ENCODE results near the gene DIS3L2.

Gene DIS3L2

DNA sequence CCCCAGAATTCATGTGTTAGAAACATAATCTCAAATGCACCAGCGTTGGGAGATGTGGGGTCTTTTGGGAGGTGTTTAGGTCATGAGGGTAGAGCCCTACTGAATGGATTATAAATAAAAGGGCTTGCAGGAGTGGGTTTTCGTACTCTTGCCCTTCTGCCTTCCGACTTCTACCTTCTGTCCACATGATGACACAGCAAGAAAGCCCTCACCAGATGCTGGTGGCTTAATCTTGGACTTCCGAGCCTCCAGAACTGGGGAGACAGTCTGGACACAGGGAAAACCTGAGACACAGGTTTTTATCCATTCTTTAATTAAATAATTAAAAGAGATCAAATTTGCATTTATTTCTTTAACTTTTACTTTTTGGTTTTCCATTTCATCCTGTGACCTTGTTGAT lies 87.8 kb downstream of the DIS3L2 start:
- DNase-seq (ENCODE audit: low read depth in 4 of 4, low spot score in 1 of 4), result no peak

DNA sequence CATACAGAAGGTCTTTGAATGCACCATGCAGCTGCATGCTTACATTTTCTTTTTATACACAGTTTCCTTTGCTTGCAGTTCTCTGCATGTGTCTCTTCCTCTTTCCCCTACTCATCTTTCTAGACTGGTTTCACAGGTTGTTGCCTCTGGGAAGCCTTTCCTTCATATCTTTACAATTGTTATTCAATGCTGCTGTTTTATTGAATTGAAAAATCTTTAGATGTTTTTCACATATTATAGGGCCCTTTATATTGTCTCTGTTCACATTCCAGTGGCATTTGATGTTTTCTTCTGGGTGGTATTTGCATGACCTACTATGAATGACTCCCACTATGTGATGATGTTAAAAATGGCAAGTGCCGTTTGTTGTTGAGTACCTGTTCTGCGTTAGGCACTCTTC lies 91.1 kb downstream of the DIS3L2 start:
- DNase-seq (ENCODE audit: low read depth in 4 of 4, low spot score in 1 of 4), result no peak

DNA sequence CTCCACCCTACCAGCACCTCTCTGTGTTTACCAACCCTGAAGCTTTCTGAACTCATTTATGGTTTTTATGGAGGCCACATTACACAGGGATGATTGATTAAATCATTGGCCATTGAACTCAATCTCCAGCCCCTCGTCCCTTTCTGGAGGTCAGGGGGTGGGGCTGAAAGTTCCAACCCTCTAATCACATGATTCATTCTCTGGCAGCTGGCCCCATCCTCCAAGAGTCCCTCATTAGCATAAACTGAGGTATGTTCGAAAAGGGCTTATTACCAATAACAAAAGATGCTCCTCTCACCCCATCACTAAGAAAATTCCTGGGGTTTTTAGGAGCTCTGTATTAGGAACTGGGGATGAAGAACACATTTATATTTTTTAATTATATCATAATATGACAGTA lies 92.3 kb downstream of the DIS3L2 start:
- DNase-seq (ENCODE audit: low read depth in 4 of 4, low spot score in 1 of 4), result no peak

DNA sequence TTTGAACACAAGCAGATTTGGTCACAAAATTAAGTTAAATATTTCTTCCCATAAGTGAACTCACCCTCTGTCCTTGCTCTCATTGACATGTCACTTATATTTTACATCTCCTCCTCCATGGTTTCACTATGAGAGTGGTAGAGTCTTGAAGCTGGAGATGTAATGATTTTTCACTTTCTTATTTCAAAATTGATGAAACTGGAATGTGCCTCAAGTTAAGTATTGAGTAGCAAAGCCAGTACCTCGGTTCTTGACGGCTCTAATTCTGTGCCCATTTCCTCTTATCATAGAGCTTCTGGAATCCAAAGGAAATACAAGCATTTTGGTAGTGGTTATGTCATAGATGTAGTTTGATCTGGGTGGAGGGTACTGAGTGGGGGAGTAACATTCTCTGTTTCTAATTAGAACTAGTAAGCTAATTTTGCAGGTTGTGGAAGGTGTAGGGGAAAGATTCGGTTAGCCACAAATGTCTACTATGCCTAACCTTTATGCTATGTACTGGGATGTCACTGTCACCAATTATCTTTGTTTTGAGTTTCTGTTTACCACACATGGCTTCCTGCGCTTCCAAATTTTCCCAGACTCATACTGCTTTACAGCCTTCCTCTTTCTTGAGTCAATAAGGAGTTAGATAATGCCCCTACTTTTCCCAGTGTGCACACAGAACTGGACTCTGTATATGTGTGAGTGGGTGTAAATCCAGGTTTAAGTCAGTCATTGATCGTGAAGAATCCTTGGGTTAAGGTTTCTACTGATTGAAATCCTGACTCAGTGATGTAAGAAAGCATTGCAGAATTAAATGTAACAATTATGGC lies 96.8 kb downstream of the DIS3L2 start:
- DNase-seq (ENCODE audit: low read depth in 4 of 4, low spot score in 1 of 4), result no peak

DNA sequence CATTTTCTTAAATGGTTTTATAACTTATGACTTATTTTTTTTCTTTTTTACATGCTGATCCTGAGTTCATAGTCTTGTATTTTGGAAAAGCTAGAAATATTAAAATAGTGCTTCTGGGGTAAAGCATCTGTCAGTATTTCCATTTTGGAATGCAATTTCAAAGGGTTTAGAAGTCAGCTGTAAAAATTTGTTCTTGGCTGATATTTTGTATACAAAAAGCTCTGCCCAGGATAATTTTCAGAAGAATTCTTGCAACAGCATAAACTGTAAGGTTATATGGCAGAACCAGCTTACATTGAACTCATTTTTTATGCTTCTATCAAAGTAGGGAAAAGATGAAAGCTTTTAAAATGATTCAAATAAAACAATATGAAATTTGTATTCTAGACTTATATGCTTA lies 97.4 kb downstream of the DIS3L2 start:
- DNase-seq (ENCODE audit: low read depth in 4 of 4, low spot score in 1 of 4), result no peak

DNA sequence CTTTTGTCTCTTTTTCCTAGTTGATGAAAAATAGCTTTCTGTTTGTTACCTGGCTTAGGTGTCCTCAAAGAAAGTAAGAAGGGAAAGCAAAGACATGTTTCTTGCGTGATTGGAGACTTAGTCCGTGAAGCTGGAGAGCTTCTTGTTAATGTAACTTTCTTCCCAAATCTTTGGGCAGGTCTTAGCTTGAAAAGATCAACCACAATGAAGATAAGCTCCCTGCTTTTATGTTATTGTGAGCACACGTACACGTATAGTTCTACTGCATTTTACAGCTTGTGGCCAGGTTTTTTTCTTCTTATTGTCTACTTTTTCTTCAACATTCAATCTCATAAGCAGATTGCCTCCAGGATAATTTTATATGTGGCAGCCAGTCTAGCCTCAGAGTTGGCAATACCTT lies 99.8 kb downstream of the DIS3L2 start:
- no peak for DNase-seq (ENCODE audit: low read depth in 4 of 4, low spot score in 1 of 4)

DNA sequence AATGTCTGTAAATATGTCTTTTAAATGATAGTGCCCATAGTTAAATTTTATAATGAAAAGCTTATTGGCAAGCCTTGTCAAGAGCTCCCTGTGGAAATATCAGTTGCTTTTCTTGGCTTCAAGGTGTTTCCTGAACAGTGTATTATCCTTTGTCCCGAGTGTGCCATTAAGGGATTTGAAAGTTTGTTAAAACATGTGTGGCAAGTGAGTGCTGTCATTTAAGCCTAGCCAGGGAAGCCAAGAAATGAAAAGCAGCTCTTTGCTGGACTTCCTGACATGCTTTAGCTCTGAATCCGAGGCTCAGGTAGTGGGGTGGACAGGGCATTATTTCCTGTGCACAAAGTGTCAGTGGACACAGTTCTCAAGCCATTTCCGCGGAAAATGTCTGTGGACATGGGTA lies 111.5 kb downstream of the DIS3L2 start:
- DNase-seq (ENCODE audit: low read depth in 4 of 4, low spot score in 1 of 4), result no peak

DNA sequence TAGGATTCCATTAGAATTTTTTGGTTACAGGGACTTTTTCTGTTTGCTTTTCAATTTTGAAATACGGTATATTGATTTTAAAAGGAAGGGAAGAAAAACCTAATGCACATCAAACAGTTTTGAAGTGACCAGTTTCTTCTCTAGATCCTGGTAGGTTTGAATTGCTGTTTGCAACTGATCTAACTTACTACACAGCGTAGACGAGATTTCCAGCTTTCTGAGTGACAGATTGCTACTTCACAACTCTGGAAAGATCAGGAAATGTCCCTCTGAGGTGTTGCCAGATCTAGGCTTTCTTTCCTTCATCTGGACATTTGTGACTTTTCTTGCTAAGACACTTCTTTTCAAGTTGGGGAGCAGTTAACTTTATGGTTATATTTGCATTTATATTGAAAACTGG lies 112.2 kb downstream of the DIS3L2 start:
- no peak for DNase-seq (ENCODE audit: low read depth in 4 of 4, low spot score in 1 of 4)

DNA sequence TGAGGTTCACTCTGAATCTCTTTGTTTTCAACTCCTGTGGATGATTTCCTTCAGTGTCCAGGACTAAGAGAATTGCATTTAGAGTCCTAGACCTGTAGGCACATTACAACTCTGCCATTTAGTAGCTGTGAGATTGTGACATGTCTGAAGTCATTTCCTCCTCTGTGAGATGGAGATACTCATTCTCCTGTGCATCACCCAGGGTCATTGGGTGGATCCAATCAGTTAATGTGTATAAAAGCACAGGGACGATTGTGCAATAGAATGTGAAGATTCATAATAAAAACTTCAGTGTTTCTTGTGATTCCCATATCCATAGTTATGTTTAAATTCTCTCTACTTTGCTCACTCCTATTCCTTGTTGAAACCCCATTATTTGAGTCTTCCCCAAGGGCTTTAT lies 113.6 kb downstream of the DIS3L2 start:
- DNase-seq (ENCODE audit: low read depth in 4 of 4, low spot score in 1 of 4), result no peak

DNA sequence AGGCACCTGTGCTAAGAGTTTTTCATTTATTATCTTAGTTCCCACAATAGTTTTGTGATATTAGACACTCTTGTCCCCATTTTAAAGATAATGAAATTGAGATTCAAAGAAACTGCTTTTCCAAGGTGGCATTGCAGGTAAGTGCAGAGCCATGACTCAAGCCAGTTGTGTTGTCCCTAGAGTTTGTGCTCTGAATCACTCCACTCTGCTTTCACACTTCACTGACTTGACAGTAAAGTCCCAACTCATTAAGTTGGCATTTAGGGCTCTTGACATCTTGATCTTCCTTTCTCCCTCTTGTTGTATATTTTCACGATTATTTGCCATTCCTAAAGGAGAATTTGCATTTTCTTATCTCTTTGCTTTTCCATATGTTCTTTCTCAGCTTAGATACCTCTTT lies 114.3 kb downstream of the DIS3L2 start:
- DNase-seq (ENCODE audit: low read depth in 4 of 4, low spot score in 1 of 4), result no peak

DNA sequence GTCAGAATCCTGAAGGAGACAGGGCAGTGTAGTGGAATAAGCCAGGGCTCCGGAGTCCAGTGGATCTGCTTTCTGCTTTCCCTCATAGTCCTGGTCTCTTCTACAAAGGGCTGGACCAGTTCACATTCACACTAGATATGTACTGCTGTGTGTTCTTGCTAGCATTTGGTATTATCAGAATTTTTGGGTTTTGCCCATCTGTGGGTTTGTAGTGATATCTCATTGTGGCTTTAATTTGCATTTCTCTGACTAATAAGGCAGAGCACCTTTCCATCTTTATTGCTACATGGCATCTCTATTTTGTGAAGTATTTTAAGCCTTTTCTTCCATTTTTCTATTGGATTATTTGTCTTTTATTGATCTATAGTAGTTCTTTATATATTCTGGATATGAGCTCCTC lies 114.8 kb downstream of the DIS3L2 start:
- DNase-seq (ENCODE audit: low read depth in 4 of 4, low spot score in 1 of 4), result no peak

DNA sequence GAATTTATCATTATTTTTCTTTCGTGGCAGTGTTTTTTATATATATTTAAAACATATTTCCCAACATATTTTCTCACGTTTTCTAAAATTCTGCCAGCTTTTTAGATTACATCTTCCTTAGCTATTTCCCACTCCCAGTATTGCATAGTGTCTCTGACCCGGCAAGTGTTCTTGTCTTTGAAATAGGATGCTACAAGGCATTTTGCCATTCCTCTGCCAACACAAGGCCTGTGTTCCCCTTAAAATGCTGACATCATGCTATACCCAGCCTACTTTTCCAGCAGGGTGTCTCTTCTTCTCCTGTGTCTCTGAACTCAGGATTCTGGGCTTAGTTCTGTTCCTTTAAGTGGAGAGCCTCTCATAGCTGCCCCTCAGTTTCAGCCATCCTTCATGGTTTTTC lies 115.2 kb downstream of the DIS3L2 start:
- no peak for DNase-seq (ENCODE audit: low read depth in 4 of 4, low spot score in 1 of 4)

DNA sequence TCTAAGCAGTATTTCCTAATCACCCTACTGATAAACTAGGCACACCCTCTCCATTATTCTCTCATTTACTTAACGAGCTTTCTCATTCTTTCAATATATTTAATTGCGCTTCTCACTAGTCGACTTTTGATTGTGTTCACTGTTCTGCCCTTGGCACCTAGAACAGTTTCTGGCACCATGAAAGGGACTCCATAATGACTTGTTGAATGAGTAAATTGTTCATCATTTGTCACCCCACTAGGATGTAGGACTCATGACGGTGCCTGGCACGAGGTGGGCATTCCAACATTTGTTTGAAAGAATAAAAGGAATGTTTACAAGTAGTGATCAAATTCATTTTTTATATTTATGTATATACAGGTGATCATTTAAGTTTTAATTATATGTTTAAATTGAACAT lies 123.7 kb downstream of the DIS3L2 start:
- no peak for DNase-seq (ENCODE audit: low read depth in 4 of 4, low spot score in 1 of 4)

DNA sequence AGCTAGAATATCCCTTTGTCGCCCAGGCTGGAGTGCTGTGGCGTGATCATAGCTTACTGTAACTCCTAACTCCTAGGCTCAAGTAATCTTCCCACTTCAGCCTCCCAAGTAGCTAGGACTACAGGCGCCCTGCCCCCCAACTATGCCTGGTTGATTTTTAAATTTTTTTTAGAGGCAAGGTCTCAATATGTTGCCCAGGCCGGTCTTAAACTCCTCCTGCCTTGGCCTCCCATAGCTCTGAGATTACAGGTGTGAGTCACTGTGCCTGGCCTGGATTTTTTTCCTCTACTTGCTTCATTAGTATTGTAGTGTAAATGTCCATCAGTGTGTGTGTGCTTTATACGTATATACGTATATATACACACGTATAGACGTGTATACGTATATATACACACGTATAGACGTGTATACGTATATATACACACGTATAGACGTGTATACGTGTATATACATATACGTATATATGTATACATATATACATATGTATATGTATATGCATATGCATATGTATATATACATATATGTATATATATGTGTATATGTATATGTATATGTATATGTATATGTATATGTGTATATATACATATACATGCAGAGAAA lies 124.4 kb downstream of the DIS3L2 start:
- no peak for DNase-seq (ENCODE audit: low read depth in 4 of 4, low spot score in 1 of 4)

DNA sequence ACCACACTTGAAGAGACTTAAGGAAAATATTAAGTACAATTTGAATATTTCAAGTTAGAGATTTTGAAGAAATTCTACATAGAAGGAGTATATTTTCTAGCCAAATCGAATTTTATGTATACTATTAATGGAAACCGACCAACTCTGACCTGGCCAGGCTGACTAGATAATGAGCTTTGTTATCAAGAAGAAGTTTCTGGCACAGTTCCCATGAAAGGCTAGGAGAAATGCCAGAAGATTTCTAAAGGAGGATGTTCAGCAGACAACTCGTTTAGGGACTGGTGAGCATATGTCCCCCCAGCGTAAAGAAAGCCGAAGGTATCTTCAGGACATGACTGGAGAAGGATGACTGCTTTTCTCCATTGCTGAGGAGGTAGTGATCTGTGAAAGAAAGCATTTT lies 127.3 kb downstream of the DIS3L2 start:
- no peak for DNase-seq (ENCODE audit: low read depth in 4 of 4, low spot score in 1 of 4)

DNA sequence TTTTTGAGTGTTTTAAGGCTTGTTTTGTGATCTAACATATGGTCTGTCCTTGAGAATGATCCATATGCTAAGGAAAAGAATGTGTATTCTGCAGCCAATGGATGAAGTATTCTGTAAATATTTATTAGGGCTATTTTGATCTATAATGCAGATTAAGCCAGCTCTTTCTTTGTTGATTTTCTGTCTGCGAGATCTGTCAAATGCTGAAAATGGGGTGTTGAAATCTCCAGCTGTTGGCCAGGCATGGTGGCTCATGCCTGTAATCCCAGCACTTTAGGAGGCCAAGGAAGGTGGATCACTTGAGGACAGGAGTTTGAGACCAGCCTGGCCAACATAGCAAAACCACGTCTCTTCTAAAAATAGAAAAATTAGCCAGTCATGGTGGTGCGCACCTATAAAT lies 132.7 kb downstream of the DIS3L2 start:
- no peak for DNase-seq (ENCODE audit: low read depth in 4 of 4, low spot score in 1 of 4)

DNA sequence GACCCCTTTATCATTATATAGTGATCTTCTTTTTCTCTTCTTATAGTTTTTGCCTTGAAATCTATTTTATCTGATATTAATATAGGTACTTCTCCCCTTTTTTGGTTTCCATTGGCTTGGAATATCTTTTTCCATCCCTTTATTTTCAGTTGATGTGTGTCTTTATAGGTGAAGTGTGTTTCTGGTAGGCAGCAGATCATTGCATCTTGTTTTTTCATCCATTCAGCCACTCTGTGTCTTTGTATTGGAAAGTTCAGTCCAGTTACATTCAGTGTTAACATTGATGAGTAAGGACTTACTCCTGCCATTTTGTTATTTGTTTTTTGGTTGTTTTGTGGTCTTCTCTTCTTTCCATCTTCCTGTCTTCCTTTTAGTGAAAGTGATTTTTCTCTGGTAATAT lies 133.4 kb downstream of the DIS3L2 start:
- no peak for DNase-seq (ENCODE audit: low read depth in 4 of 4, low spot score in 1 of 4)

DNA sequence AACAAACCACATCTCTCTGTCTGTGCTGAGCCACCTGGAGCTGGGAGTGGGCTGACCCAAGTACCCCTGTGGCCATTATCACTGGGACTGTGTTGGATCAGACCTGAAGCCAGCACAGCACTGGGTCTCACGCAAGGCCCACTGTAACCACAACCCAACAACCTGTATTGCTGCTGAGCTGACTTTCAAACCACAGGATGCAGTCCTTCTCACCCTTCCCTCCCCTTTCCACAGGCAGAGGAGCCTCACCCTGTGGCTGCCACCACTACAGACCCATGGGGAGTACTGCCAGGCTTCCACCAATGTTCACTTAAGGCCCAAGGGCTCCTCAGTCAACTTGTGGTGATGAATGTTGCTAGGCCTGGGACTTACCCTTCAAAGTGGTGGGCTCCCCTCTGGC lies 135.7 kb downstream of the DIS3L2 start:
- DNase-seq (ENCODE audit: low read depth in 4 of 4, low spot score in 1 of 4), result no peak

DNA sequence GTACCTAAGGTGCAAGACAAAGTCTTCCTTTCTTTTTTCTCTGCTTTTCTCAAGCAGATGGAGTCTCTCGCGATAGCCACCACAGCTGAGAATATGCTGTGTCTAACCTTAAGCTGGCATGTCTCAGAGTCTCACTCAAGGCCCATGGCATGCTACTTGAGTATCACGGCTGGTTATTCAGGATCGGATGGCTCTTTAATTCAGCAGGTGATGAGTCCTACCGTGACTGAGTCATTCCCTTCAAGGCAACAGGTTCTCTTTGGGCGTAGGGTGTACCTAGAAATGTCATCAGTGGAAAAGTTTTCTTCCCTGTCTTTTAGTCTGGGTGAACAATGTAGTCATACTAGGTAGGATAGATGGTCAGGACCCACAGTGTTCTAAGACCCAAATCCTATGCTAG lies 136.2 kb downstream of the DIS3L2 start:
- no peak for DNase-seq (ENCODE audit: low read depth in 4 of 4, low spot score in 1 of 4)

DNA sequence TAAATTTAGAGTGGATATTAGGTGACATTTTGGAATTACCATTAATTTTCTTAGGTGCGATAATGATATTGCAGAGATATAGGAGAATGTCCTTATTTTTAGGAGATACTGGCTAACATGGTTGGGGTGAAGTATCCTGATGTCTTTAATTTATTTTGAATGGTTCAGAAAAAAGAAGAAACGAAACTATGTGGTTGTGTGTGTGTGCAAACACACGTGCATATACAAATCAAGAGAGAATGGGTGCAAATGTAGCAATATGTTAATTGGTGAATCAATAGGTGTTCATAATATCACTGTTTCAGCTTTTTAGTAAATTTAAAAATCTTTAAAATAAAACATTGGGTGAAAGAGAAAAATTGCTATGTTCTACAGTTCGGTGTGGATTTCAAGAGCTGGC lies 140.9 kb downstream of the DIS3L2 start:
- DNase-seq (ENCODE audit: low read depth in 4 of 4, low spot score in 1 of 4), result no peak

DNA sequence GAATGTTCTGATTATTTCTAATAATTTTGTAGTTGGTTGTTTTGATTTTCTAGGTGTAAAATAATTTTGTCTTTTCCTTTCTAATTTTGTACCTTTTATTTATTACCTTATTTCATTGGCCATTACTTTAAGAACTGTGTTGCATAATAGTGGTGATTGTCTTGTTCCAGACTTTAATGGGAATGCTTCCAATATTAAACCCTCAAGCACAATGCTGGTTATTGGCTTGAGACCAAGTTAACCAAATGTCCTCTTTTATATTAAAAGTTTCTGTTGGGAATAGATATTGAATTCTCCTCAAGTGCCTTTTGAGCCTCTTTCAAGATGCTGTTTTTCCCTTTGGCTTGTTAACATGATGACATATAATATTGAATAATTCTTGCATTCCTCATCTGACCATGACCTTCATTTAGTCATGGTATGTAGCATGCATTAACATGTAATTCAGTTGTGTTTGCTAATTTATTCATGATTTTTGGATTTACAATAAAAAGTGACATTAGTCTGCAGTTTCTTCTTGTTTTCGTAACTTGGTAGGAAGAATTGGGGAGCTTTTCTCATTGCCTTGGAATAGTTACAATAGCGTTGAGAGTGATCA lies 141.7 kb downstream of the DIS3L2 start:
- no peak for DNase-seq (ENCODE audit: low read depth in 4 of 4, low spot score in 1 of 4)

DNA sequence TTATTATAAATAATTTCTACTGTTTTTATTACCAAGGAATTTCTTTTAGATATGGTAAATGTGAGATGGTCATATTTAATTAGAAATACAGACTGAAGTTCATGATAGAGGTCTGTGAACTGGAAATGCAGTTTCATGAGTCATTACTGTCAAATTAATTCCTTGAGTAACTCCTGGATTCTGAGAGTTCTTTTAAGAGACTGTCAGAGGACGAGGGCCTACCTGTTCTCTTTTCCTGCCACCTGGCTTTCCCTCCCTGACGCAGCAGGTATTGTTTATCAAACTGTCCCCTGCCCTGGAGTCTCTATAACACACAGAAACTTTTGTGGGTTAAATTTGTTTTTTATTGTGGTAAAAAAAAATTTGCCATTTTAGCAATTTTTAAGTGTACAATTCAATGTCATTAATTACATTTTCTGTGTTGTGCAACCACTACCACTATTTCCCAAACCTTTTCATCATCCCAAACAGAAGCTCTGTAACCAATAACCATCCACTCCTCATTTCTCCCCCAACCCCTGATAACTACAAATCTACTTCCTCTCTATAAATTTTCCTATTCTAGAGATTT lies 142.6 kb downstream of the DIS3L2 start:
- DNase-seq (ENCODE audit: low read depth in 4 of 4, low spot score in 1 of 4), result no peak

Measured in stimulated activated CD4-positive, alpha-beta T cell treated with anti-CD3 and anti-CD28 coated beads, Interleukin-1b, Interleukin-23, amount 100 ng/mL, for 24 hours (primary cell).